Gastrocnemius medialis (tissue), 4 donors: Measurements from ENCODE around the gene TMEM109. TPM values are rescaled to one million over a fixed set of nuclear protein-coding genes. Genes with fewer than 3 reads are reported as not detected.
"Not testable (repeated sequence)": the region's sequence is repeated elsewhere in the genome, so short reads cannot be mapped to it uniquely, and the experiment has no call there.

Experiments used
- ATAC-seq, 2 donors: fragments of 150-250 bp; one replicate each; pipeline ENCODE4 v1.9.1; 2016
- DNase-seq, 2 donors: peaks; one replicate each; pipeline ENCODE4 v3.0.0-alpha.2; 2019
- H3K27ac ChIP-seq, 4 donors: fragments of 200-600 bp; sonication (generic); 1 replicate in 1 of 4; 2 replicates in 3 of 4; pipeline ENCODE4 v1.5.1; 2016 to 2018; ENCODE audit warnings: mild to moderate bottlenecking in 2 of 4, moderate library complexity in 1 of 4
- H3K27me3 ChIP-seq, 3 donors: fragments of 200-600 bp; sonication (generic) in 2 of 3; 1 replicate in 1 of 3; 2 replicates in 2 of 3; pipeline versions ENCODE4 v1.5.1 to v1.6.0; 2016 to 2019; ENCODE audit warnings: mild to moderate bottlenecking in 1 of 3, moderate library complexity in 1 of 3
- H3K36me3 ChIP-seq, 2 donors: fragments of 200-600 bp; sonication (generic) in 1 of 2; one replicate each; pipeline ENCODE4 v1.5.1; 2017 to 2018
- H3K4me1 ChIP-seq, 2 donors: fragments of 200-600 bp; sonication (generic) in 1 of 2; one replicate each; pipeline ENCODE4 v1.5.1; 2016 to 2017; ENCODE audit warnings: mild to moderate bottlenecking in 2 of 2
- H3K4me3 ChIP-seq, 4 donors: fragments of 200-600 bp; sonication (generic) in 3 of 4; 1 replicate in 1 of 4; 2 replicates in 3 of 4; pipeline ENCODE4 v1.5.1; 2016 to 2019; ENCODE audit warnings: mild to moderate bottlenecking in 2 of 4
- H3K9me3 ChIP-seq, 3 donors: fragments of 200-600 bp; sonication (generic) in 2 of 3; 1 replicate in 1 of 3; 2 replicates in 2 of 3; pipeline ENCODE4 v1.5.1; 2016 to 2019
- CTCF ChIP-seq, 5 experiments: fragments of 450-650 bp in 3 of 5; fragments of 200-600 bp in 2 of 5; sonication (generic) in 2 of 5; IDR thresholded peaks in 4 of 5; conservative IDR thresholded peaks in 1 of 5; 1 replicate in 4 of 5; 2 replicates in 1 of 5; pipeline ENCODE4 v1.5.1; 2016 to 2019; ENCODE audit warnings: antibody characterized with exemption in 5 of 5, mild to moderate bottlenecking in 3 of 5, moderate library complexity in 3 of 5
- POLR2A ChIP-seq, 2 donors: fragments of 450-650 bp; IDR thresholded peaks; one replicate each; pipeline ENCODE4 v1.6.1; 2017; ENCODE audit warnings: antibody characterized with exemption in 2 of 2, mild to moderate bottlenecking in 2 of 2, moderate library complexity in 2 of 2
- in situ Hi-C, 4 donors: fragments of 200-750 bp; cut with MboI; loops; one replicate each; pipeline versions ENCODE4 v1.15.0 to v1.8.0; 2017; ENCODE audit warnings: low sequenced_read_pairs in 4 of 4
- intact Hi-C: fragments of 100-400 bp; cut with DNase I; formaldehyde crosslinking; loops from one replicate; pipeline ENCODE4 v1.15.1; 2023; ENCODE audit warnings: low total_unique reads
- total RNA-seq, 4 donors: library from RNA; depleted of rRNA; stranded (reverse); fragments of >200 nt; gene quantifications; one replicate each; pipeline versions ENCODE4 v1.1.0 to v1.2.3, GENCODE V29; 2016

TMEM109 gene
- total RNA-seq, 4 donors from 2014 or later = 56.5 to 105 (median 82.6) TPM

GRCh38 chr11:60906132-60906972 lies 7.6 kb upstream of the TMEM109 start, which contains the start of gene PRPF19:
Gene PRPF19 (minus strand): TSS chr11:60906585. CDS start chr11:60906382, 203 bp downstream.
- in situ Hi-C loops (loop anchor here in 1 of 4 donors (25.0 kb wide), 1 partner anchor 256 kb away; the partner anchor contains the start of gene VPS37C), intact Hi-C loops (loop anchor here (1.0 kb wide), 2 partner anchors 64 to 255 kb away; partner anchors contain the start of genes CCDC86 and VPS37C)
- H3K4me1 ChIP-seq = peaks cover 23 to 24% of the 10 kb centered on the region in 2 donors
- no peaks in the 10 kb centered on the region for H3K27me3 ChIP-seq
- peak; percentile 96 to 97 for DNase-seq
- H3K4me3 ChIP-seq = peak within 1 kb of the TSS; percentile 78 to 100 (median 94)
- H3K9me3 ChIP-seq = no peaks in the 10 kb centered on the region
- H3K27ac ChIP-seq = peak within 1 kb of the TSS; percentile 90 to 100 (median 98)
- ATAC-seq = peak; percentile 95 to 96
- peaks cover 0 to 20% of the 10 kb centered on the region in 2 donors for H3K36me3 ChIP-seq
- peak; percentile 81 to 88 for TF ChIP-seq POLR2A (IDR thresholded peaks at IDR 0.05)
- TF ChIP-seq CTCF (IDR thresholded peaks at IDR 0.05 in 4 of 5, conservative IDR thresholded peaks at IDR 0.05 in 1 of 5) = no peak

- ATAC-seq (no peak), DNase-seq (no peak)
- in situ Hi-C loops = loop anchor here in 1 of 4 donors (25.0 kb wide), 1 partner anchor 253 kb away; the partner anchor contains the start of gene VPS37C
- H3K4me1 ChIP-seq = peaks cover 32 to 37% of the 10 kb centered on the region in 2 donors
- H3K36me3 ChIP-seq = no peaks in the 10 kb centered on the region
- intact Hi-C loops = no loop called here
- no peak overlapping the region for H3K27ac ChIP-seq
- no peaks in the 10 kb centered on the region for H3K27me3 ChIP-seq
- no peaks in the 10 kb centered on the region for H3K9me3 ChIP-seq
- no peak overlapping the region for H3K4me3 ChIP-seq
- TF ChIP-seq POLR2A (IDR thresholded peaks at IDR 0.05) = no peak
- TF ChIP-seq CTCF (IDR thresholded peaks at IDR 0.05 in 4 of 5, conservative IDR thresholded peaks at IDR 0.05 in 1 of 5) = no peak
Measured at GRCh38 chr11:60908803-60909202, 5.2 kb upstream of the TMEM109 start.

- intact Hi-C loops = not testable (repeated sequence)
Measured at GRCh38 chr11:60909680-60910280, 4.2 kb upstream of the TMEM109 start.

GRCh38 chr11:60910281-60910687 lies 3.7 kb upstream of the TMEM109 start:
- ATAC-seq (no peak), DNase-seq (no peak)
- TF ChIP-seq POLR2A (IDR thresholded peaks at IDR 0.05) (no peak), CTCF (IDR thresholded peaks at IDR 0.05 in 4 of 5, conservative IDR thresholded peaks at IDR 0.05 in 1 of 5) (no peak)
- no peak overlapping the region for H3K27ac ChIP-seq
- H3K27me3 ChIP-seq = no peaks in the 10 kb centered on the region
- H3K4me1 ChIP-seq = peaks cover 24 to 31% of the 10 kb centered on the region in 2 donors
- in situ Hi-C loops (loop anchor here in 1 of 4 donors (25.0 kb wide), 1 partner anchor 252 kb away; the partner anchor contains the start of gene VPS37C), intact Hi-C loops (no loop called here)
- no peaks in the 10 kb centered on the region for H3K36me3 ChIP-seq
- no peak overlapping the region for H3K4me3 ChIP-seq
- no peaks in the 10 kb centered on the region for H3K9me3 ChIP-seq

More at GRCh38 chr11:60909680-60910280, 4.2 kb upstream of the TMEM109 start:
- not testable (repeated sequence) for H3K36me3 ChIP-seq, H3K27me3 ChIP-seq, H3K4me3 ChIP-seq, H3K27ac ChIP-seq, ATAC-seq, DNase-seq, H3K9me3 ChIP-seq
- peaks cover 24 to 32% of the 10 kb centered on the region in 2 donors for H3K4me1 ChIP-seq
- in situ Hi-C loops = loop anchor here in 1 of 4 donors (25.0 kb wide), 1 partner anchor 253 kb away; the partner anchor contains the start of gene VPS37C
